Iris pigment epithelial cell (primary cell): Measurements from ENCODE around the gene WWOX.

ENCODE experiments used
- DNase-seq: peaks from one replicate; pipeline ENCODE4 v3.0.0-alpha.2; 2011; ENCODE audit warnings: low read depth

Gene WWOX

GRCh38 chr16:79150632-79151310 lies 1051.3 kb downstream of the WWOX start:
- no peak for DNase-seq

- DNase-seq: no peak
Observed at GRCh38 chr16:79154086-79154485, 1054.6 kb downstream of the WWOX start.

- DNase-seq: no peak
Observed at GRCh38 chr16:79155471-79155870, 1056.0 kb downstream of the WWOX start.

- DNase-seq: no peak
Observed at GRCh38 chr16:79155904-79156303, 1056.5 kb downstream of the WWOX start.

GRCh38 chr16:79156761-79157160 lies 1057.3 kb downstream of the WWOX start:
- DNase-seq: no peak

- no peak for DNase-seq
Observed at GRCh38 chr16:79158337-79158736, 1058.9 kb downstream of the WWOX start.

GRCh38 chr16:79159261-79160049 lies 1060.0 kb downstream of the WWOX start:
- DNase-seq: no peak

- DNase-seq: no peak
Observed at GRCh38 chr16:79162977-79163376, 1063.5 kb downstream of the WWOX start.

GRCh38 chr16:79163691-79164387 lies 1064.4 kb downstream of the WWOX start:
- DNase-seq: no peak

- no peak for DNase-seq
Observed at GRCh38 chr16:79164388-79164995, 1065.0 kb downstream of the WWOX start.

- DNase-seq: no peak
Observed at GRCh38 chr16:79165079-79165478, 1065.6 kb downstream of the WWOX start.

- no peak for DNase-seq
Observed at GRCh38 chr16:79165506-79165905, 1066.1 kb downstream of the WWOX start.

GRCh38 chr16:79167893-79168292 lies 1068.4 kb downstream of the WWOX start:
- DNase-seq: no peak

GRCh38 chr16:79168321-79168720 lies 1068.9 kb downstream of the WWOX start:
- DNase-seq: no peak

- no peak for DNase-seq
Observed at GRCh38 chr16:79169239-79169638, 1069.8 kb downstream of the WWOX start.

GRCh38 chr16:79170555-79171246 lies 1071.2 kb downstream of the WWOX start:
- peak; percentile 3 for DNase-seq

GRCh38 chr16:79171504-79171903 lies 1072.0 kb downstream of the WWOX start:
- DNase-seq: no peak

- no peak for DNase-seq
Observed at GRCh38 chr16:79171931-79172705, 1072.7 kb downstream of the WWOX start.

- DNase-seq: no peak
Observed at GRCh38 chr16:79172976-79173500, 1073.6 kb downstream of the WWOX start.

GRCh38 chr16:79173919-79174318 lies 1074.5 kb downstream of the WWOX start:
- DNase-seq: no peak
